ENCODE measurements around the gene COLEC12. TPM values are rescaled to one million over a fixed set of nuclear protein-coding genes. Genes with fewer than 3 reads are reported as not detected.

Gene COLEC12
- total RNA-seq, 4 donors from 2014 or later = 5.1 to 14.5 (median 6.9) TPM

DNA sequence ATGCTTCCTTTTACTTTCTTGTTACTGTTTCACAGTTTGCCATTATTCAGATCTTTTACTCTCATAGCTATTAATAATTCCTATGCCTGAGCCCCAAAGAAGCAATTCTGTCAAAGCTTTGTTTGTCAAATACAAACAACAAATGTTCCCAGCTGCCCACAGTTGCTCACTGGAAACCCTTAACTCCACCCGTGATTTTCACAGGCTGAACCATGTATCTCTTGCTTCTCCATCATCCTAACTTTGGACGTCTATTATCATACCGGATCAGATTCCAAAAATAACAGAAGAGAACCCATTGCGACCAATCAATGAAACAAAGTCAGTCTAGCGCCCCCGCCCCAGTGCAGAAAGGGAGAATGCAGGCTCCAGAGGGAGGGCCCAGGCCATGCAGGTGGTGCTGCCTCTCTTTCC is 24.2 kb downstream of the COLEC12 start:
- 76 to 82% methylated on average over 6 of the region's 6 CpGs for WGBS, 2 donors
- DNase-seq (ENCODE audit: low spot score in 2 of 2) = no peak
- no peak overlapping the region for H3K4me3 ChIP-seq (ENCODE audit: low read depth, poor library complexity, severe bottlenecking)
- intact Hi-C loops (cut with DNase I; ENCODE audit: low total_unique reads) = no loop called here
- no peak for TF ChIP-seq POLR2A (IDR thresholded peaks at IDR 0.05)
- TF ChIP-seq, protein P1, sequence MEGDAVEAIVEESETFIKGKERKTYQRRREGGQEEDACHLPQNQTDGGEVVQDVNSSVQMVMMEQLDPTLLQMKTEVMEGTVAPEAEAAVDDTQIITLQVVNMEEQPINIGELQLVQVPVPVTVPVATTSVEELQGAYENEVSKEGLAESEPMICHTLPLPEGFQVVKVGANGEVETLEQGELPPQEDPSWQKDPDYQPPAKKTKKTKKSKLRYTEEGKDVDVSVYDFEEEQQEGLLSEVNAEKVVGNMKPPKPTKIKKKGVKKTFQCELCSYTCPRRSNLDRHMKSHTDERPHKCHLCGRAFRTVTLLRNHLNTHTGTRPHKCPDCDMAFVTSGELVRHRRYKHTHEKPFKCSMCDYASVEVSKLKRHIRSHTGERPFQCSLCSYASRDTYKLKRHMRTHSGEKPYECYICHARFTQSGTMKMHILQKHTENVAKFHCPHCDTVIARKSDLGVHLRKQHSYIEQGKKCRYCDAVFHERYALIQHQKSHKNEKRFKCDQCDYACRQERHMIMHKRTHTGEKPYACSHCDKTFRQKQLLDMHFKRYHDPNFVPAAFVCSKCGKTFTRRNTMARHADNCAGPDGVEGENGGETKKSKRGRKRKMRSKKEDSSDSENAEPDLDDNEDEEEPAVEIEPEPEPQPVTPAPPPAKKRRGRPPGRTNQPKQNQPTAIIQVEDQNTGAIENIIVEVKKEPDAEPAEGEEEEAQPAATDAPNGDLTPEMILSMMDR (IDR thresholded peaks at IDR 0.05) = no peak

DNA sequence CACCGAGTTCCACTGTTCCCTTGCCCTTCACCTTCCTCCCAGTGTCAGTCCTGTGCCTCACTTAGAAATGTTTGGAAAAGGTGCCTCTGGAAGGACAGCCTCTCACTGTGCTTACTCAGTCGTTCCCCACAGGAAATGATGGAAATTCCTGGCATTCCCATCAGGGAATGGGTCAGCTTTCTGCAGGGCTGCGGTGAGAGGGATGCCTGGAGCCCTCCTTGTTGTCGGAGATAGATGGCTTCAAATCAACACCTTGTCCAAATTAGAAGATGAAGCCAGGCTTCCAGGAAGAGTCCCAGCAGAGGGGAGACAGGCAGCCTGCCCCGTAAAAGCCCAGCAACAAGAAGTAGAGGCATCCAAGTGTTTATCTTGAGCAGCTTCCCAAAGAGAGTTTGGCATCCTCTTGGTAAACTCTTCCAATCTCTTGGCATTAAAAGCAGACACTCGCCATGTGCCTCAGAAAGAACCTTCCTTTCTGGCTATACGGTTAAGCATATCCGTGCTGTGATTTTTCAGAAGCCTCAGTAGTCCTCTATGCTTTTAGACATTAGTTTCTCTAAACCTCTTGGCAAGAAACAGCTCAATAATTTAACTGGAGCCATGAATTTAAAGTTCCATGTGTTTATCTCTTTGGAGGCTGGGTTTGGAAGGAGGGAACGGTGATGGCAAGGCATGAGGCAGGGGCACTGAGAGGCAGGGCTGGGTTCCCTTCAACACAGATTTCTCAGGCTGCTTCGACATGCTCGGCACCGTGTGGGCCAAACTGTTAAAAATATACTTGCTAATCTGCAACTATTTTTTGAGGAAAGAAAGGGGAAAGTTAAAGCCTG is 25.1 kb downstream of the COLEC12 start:
- intact Hi-C loops (cut with DNase I; ENCODE audit: low total_unique reads) = no loop called here
- TF ChIP-seq POLR2A (IDR thresholded peaks at IDR 0.05) = no peak
- TF ChIP-seq, protein P1 (IDR thresholded peaks at IDR 0.05) = no peak
- H3K4me3 ChIP-seq (ENCODE audit: low read depth, poor library complexity, severe bottlenecking) = no peak overlapping the region
- WGBS, 2 donors = 48% methylated on average over 12 of the region's 12 CpGs
- no peak for DNase-seq (ENCODE audit: low spot score in 2 of 2)

DNA sequence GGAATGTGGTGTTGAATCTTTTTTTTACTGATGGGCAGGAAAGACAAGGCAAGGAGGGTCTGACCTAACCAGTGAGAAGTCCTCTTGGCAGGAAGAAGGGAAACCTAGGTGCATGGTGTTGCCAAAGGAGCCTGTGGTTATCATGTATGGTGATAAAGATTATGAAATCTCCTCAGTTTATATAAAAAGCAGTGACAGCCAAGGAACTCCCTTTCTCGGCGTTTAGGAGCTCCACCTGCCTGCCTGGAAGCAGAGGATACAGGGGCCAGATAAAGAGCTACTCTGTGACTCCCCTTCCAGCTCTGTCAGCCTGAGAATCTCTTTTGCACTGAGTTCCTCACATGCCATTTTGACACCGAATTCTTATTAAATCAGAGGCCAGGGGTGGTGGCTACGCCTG is 26.1 kb downstream of the COLEC12 start:
- H3K4me3 ChIP-seq (ENCODE audit: low read depth, poor library complexity, severe bottlenecking) = no peak overlapping the region
- no peak for DNase-seq (ENCODE audit: low spot score in 2 of 2)
- intact Hi-C loops (cut with DNase I; ENCODE audit: low total_unique reads) = no loop called here
- 52 to 60% methylated on average over 4 of the region's 4 CpGs for WGBS, 2 donors
- no peak for TF ChIP-seq POLR2A (IDR thresholded peaks at IDR 0.05)
- TF ChIP-seq, protein P1 (IDR thresholded peaks at IDR 0.05) = no peak

DNA sequence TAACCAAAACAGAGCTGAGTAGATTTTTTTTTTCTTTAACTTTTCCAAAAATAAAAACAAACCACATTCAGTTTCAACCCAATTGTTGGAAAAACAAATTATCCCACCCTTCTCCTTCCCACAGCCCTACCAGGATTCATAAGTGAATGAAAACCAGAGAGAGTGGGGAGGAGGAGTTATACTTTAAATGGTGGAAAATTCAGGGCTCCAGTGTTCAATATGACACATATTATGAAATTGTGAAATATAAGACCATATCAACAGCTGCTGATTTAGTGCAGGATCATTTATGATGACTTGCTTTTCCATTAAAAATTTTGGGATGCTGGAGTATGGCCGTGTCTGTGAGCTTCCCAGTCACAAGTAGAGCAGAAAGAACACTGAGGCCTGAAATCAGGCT is 26.7 kb downstream of the COLEC12 start:
- WGBS, 2 donors = 44 to 75% methylated on average over 1 of the region's 1 CpG
- intact Hi-C loops (cut with DNase I; ENCODE audit: low total_unique reads) = no loop called here

DNA sequence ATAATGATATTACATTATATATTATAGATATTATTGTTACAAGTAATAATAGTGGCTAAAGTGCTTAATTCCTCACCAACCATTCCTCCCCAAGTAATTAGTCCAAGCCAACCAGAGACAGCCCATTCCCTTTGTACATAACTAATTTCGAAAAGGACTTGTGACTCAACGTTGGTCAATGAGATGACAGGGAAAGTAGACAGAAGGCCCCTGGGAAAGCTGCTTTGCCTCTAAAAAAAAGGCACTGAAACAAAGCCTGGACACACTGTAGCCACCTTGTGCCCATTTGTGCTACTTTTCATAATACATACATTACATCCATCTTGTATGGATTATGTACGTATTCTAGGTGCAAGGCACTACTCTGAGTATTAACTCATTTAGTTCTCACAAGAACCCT is 28.8 kb downstream of the COLEC12 start:
- 78 to 87% methylated on average over 3 of the region's 3 CpGs for WGBS, 2 donors
- DNase-seq (ENCODE audit: low spot score in 2 of 2) = no peak
- no peak overlapping the region for H3K4me3 ChIP-seq (ENCODE audit: low read depth, poor library complexity, severe bottlenecking)
- TF ChIP-seq POLR2A (IDR thresholded peaks at IDR 0.05) = no peak
- TF ChIP-seq, protein P1 (IDR thresholded peaks at IDR 0.05) = no peak
- intact Hi-C loops (cut with DNase I; ENCODE audit: low total_unique reads) = no loop called here

More for the DNA sequence above, 26.7 kb downstream of the COLEC12 start:
- DNase-seq (ENCODE audit: low spot score in 2 of 2) = no peak
- no peak overlapping the region for H3K4me3 ChIP-seq (ENCODE audit: low read depth, poor library complexity, severe bottlenecking)
- no peak for TF ChIP-seq POLR2A (IDR thresholded peaks at IDR 0.05)
- TF ChIP-seq, protein P1 (IDR thresholded peaks at IDR 0.05) = no peak

Data from lower leg skin (tissue), 4 donors.